Lower leg skin (tissue), 4 donors: ENCODE data around the gene CEP55. TPM values are rescaled to one million over a fixed set of nuclear protein-coding genes. Genes with fewer than 3 reads are reported as not detected.
A peak's percentile ranks its signal among the peaks of the same experiment; 100 is the strongest.

Experiments used
- DNase-seq, 2 donors: peaks; one replicate each; pipeline ENCODE4 v3.0.0-alpha.2; 2019; ENCODE audit warnings: low spot score in 2 of 2
- H3K4me3 ChIP-seq: fragments of 200-600 bp; sonication (generic); 2 replicates; pipeline ENCODE4 v1.5.1; 2017; ENCODE audit warnings: mild to moderate bottlenecking, low read depth; ENCODE audit not compliant: poor library complexity, severe bottlenecking
- POLR2A ChIP-seq, 2 donors: fragments of 450-650 bp; IDR thresholded peaks; one replicate each; pipeline ENCODE4 v1.6.1; 2016 to 2017; ENCODE audit warnings: antibody characterized with exemption in 2 of 2, mild to moderate bottlenecking in 1 of 2, moderate library complexity in 1 of 2
- WGBS, 2 donors: methylation state at CpG; one replicate each; pipeline ENCODE4 v1.1.5; 2018; 5-methylcytosine and 5-hydroxymethylcytosine counted together
- intact Hi-C: fragments of 100-400 bp; cut with DNase I; formaldehyde crosslinking; loops from one replicate; pipeline ENCODE4 v1.15.0; 2023; ENCODE audit warnings: low total_unique reads
- total RNA-seq, 4 donors: library from RNA; depleted of rRNA; stranded (reverse); fragments of >200 nt; gene quantifications; one replicate each; pipeline ENCODE4 v1.1.0, GENCODE V29; 2016
- TF ChIP-seq, protein P1 (sequence below), 3 donors: fragments of 450-650 bp; IDR thresholded peaks; one replicate each; pipeline ENCODE4 v1.5.1; 2016; ENCODE audit warnings: antibody characterized with exemption in 3 of 3, mild to moderate bottlenecking in 3 of 3, moderate library complexity in 2 of 3

CEP55 gene
- total RNA-seq, 4 donors from 2014 or later, result 0.29 to 3.3 (median 1.7) TPM

DNA sequence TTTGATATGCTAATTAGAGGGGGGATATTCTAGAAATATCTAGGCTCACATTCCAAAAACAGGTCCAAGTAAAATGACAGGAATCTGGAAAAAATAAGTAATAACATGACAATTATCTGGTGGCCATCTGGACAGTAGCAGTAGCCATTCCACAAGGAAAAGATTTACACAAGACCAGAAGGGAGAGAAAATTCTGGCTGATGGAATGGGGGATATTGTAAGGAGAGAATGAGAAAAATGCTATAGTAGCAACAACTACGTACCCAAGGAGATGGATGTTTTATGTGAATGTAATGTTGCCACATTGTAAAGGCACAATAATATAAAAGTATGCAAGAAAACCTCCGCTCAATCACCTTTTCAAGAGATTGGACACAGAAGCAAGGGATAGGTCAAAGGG, 19.7 kb upstream of the CEP55 start:
- intact Hi-C loops, result loop anchor here (10.0 kb wide), 1 partner anchor 52 kb away; no protein-coding TSS in a partner anchor
- whole genome bisulfite sequencing, 2 donors, result 93 to 97% methylated on average over 2 of the region's 2 CpGs
- no peak for DNase-seq
- H3K4me3 ChIP-seq, result no peak overlapping the region
- no peak for TF ChIP-seq POLR2A (IDR thresholded peaks at IDR 0.05)
- TF ChIP-seq, protein P1, sequence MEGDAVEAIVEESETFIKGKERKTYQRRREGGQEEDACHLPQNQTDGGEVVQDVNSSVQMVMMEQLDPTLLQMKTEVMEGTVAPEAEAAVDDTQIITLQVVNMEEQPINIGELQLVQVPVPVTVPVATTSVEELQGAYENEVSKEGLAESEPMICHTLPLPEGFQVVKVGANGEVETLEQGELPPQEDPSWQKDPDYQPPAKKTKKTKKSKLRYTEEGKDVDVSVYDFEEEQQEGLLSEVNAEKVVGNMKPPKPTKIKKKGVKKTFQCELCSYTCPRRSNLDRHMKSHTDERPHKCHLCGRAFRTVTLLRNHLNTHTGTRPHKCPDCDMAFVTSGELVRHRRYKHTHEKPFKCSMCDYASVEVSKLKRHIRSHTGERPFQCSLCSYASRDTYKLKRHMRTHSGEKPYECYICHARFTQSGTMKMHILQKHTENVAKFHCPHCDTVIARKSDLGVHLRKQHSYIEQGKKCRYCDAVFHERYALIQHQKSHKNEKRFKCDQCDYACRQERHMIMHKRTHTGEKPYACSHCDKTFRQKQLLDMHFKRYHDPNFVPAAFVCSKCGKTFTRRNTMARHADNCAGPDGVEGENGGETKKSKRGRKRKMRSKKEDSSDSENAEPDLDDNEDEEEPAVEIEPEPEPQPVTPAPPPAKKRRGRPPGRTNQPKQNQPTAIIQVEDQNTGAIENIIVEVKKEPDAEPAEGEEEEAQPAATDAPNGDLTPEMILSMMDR (IDR thresholded peaks at IDR 0.05), result no peak

DNA sequence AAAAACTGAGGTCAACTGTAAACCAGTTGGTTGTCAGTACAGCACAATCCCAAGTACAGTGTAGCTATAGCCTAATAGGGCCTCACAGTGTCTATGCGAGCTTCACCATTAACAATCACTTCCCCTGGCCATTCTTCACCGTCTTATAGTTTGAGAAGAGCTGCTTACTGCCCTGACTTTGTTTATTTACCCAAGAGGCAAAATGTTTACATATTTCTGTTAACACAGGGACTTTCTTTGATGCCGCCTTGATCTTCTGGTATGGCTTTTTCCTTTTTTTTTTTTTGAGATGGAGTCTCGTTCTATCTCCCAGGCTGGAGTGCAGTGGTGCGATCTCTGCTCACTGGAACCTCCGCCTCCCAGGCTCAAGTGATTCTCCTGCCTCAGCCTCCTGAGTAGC, 17.5 kb upstream of the CEP55 start:
- 80 to 90% methylated on average over 6 of the region's 6 CpGs for WGBS, 2 donors
- no peak overlapping the region for H3K4me3 ChIP-seq
- TF ChIP-seq, protein P1 (IDR thresholded peaks at IDR 0.05), result no peak
- TF ChIP-seq POLR2A (IDR thresholded peaks at IDR 0.05), result no peak
- intact Hi-C loops, result loop anchor here (10.0 kb wide), 1 partner anchor 54 kb away; no protein-coding TSS in a partner anchor
- peak in 1 of 2 donors; percentile 3 for DNase-seq

DNA sequence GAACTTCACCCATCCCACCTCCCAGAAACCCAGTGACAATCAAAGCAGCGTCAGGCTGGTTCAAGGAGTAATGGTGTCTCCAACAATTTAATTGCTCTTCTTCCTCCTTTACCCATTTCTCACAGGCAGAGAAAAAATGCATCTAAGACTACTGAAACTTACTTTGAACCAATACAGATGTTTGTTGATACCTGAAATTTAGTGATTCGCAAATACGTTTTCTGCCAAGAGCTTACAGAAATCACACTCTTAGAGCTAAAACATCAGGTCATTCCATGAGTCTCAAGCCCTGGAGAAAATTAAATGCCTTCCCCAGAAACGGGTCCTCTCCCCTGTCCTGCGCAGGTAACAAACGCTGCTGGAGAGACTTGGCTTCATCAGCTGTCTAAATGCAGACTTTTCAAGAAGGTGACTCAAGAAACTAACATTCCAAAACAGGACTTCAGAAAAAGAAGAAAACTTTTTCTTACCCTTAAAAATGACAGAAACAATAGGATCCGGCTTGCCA, 14.7 kb upstream of the CEP55 start:
- 5 to 8% methylated on average over 7 of the region's 7 CpGs for WGBS, 2 donors
- intact Hi-C loops, result loop anchor here (2.0 kb wide), 1 partner anchor 103 kb away; no protein-coding TSS in a partner anchor
- DNase-seq, result no peak
- TF ChIP-seq, protein P1 (IDR thresholded peaks at IDR 0.05), result no peak
- no peak for TF ChIP-seq POLR2A (IDR thresholded peaks at IDR 0.05)
- H3K4me3 ChIP-seq, result peak overlapping the region; percentile 41

DNA sequence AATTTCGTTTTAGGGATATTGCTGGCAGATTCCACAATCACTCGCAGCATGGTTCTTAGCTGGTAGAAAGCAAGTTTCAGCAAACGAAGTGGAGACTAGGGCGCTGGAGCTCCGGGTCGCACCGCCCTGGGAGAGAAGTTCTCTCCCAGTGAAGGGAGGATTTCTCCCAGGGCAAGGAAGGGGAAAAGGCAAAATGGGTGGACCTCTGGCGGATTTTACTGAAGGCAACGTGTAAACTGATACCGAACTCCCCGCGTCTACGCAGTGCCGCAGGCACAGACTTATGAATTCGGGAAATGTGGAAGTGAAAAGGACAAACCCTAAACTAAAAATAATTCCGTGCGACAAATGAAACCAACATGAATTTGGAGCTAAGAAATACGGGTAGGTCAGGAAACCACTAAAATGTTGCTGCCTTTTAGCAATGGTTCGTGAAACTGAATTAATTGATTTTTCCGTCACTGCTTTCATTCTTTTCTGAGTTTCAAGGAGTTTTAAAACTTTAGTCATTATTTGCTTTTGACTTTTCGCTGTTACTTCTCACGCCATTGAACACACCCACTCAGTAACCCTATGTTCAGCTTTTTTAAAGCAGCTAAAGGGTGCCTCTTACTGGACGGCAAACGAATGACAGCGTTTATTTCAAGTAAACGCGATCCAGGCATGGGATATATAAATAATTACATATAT, 14.1 kb upstream of the CEP55 start, which contains the start of gene MYOF:
MYOF (minus strand) TSS at position 190 of the 690 bp plus-strand sequence; CDS start at position 50, 140 bp downstream.
- peak within 1 kb of the TSS; percentile 41 for H3K4me3 ChIP-seq
- 0 to 1% methylated on average over 27 of the region's 27 CpGs for WGBS, 2 donors
- intact Hi-C loops, result loop anchor here (2.0 kb wide), 1 partner anchor 103 kb away; no protein-coding TSS in a partner anchor
- TF ChIP-seq POLR2A (IDR thresholded peaks at IDR 0.05), result no peak
- TF ChIP-seq, protein P1 (IDR thresholded peaks at IDR 0.05), result peak in 1 of 3 donors; percentile 14
- peak; percentile 79 to 93 for DNase-seq

GRCh38 chr10:93485690-93486089, 10.7 kb upstream of the CEP55 start:
- intact Hi-C loops, result no loop called here
- TF ChIP-seq, protein P1 (IDR thresholded peaks at IDR 0.05), result no peak
- no peak for TF ChIP-seq POLR2A (IDR thresholded peaks at IDR 0.05)

More at GRCh38 chr10:93485690-93486089, 10.7 kb upstream of the CEP55 start:
- WGBS, 2 donors, result 36 to 59% methylated on average over 1 of the region's 1 CpG
- peak in 1 of 2 donors; percentile 8 for DNase-seq
- no peak overlapping the region for H3K4me3 ChIP-seq
